ENCODE data around the gene GPX3.
A peak's percentile ranks its signal among the peaks of the same experiment; 100 is the strongest.

GRCh38 chr5:151002250-151002649, 18.1 kb upstream of the GPX3 start:
- TF ChIP-seq CTCF (conservative IDR thresholded peaks at IDR 0.05; ENCODE audit: low read depth in 2 of 2), result peak; percentile 70
- TF ChIP-seq ETS1 (IDR thresholded peaks at IDR 0.05), result no peak
- no peak for TF ChIP-seq JUNB (IDR thresholded peaks at IDR 0.05; ENCODE audit: unreplicated experiment)
- no peak for TF ChIP-seq POLR2AphosphoS5 (IDR thresholded peaks at IDR 0.05; ENCODE audit: low read depth)
- TF ChIP-seq EZH2 (IDR thresholded peaks at IDR 0.05; ENCODE audit: low read depth, unreplicated experiment), result no peak
- no peak for TF ChIP-seq CREB1 (CRISPR knock-in tag; IDR thresholded peaks at IDR 0.05; ENCODE audit: low read depth)
- TF ChIP-seq REST (IDR thresholded peaks at IDR 0.05; ENCODE audit: unreplicated experiment), result no peak
- TF ChIP-seq NANOG (IDR thresholded peaks at IDR 0.05; ENCODE audit: borderline replicate concordance), result no peak
- TF ChIP-seq EZH2phosphoT487 (IDR thresholded peaks at IDR 0.05; ENCODE audit: unreplicated experiment), result no peak
- no peak for TF ChIP-seq ZNF114 (CRISPR knock-in tag; IDR thresholded peaks at IDR 0.05)
- TF ChIP-seq STAT1 (IDR thresholded peaks at IDR 0.05; ENCODE audit: unreplicated experiment), result no peak
- TF ChIP-seq ZNF331 (CRISPR knock-in tag; IDR thresholded peaks at IDR 0.05; ENCODE audit: low read depth), result no peak
- no peak for TF ChIP-seq ZNF462 (CRISPR knock-in tag; IDR thresholded peaks at IDR 0.05)
